HG02973 (cell line): ENCODE data around the gene NR1D1.

Experiments
- ATAC-seq: cut with Tn5 transposase; IDR thresholded peaks from one replicate; pipeline ENCODE4 v1.9.1; 2021; ENCODE audit warnings: moderate library complexity; ENCODE audit not compliant: unreplicated experiment

NR1D1 gene

GRCh38 chr17:40111221-40112128 is 11.1 kb upstream of the NR1D1 start:
- peak; percentile 39 for ATAC-seq

GRCh38 chr17:40110026-40110845 is 9.8 kb upstream of the NR1D1 start:
- ATAC-seq: no peak

DNA sequence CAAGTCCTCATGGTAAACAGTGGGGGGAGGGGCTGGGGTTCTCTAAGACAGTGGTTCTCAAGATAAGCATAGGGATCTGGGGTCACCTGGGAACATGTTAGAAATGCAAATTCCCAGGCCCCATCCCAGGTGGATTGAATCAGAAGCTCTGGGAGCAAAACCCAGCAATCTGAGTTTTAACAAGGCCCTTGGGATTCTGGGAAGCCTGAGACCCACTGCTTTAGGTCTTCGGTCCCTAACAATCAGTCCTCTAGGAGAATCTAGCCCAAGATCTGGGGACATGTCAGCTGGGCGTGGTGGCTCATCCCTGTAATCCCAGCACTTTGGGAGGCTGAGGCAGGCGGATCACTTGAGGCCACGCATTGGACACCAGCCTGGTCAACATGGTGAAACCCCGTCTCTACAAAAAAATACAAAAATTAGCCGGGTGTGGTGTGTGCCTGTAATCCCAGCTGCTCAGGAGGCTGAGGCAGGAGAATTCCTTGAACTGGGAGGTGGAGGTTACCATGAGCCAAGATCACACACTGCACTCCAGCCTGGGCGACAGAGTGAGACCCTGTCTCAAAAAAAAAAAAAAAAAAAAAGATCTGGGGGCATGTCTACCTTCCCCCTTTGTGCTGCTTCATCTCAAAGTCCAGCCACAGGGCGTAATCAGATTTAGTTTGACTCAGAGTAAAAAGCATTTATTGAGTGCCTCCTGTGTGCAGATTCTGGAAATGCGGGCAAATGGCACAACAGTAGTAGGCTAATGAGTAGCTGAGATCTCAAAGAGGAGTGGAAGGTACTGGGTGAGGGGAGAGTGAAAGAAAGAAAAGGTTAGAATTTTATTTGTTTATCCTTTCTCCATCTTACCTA is 8.8 kb upstream of the NR1D1 start:
- no peak for ATAC-seq

DNA sequence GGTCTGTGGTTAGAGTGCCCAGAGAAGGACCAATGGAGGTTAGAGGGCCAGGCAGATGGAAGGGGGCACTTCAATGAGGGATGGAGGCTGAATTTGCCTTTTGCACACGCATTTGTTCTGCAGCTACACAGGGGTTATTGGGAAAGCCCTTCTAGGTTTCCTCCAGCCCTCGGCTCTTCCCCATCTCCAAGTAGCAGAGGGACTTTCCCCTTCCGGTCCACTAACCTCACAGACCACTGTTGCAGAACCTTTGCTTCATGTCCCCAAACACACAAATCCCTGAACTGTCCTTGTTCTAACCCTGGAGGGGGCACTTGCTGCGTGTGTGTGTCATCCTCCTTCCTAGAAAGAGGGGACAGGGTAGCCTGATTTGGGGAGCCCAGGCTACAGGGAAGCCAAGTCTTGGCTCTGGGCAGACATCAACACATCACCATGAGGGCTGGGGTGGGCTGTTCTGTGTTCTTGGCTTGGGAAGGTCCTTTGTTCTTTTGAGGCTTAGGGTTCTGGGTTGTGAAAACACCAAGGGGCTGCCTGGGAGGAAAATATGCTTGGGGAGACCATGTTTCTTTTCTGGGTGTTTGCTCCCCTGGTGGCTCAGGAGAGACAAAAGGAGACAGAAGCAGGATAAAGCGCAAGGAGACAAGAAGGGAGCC is 7.3 kb upstream of the NR1D1 start:
- no peak for ATAC-seq

GRCh38 chr17:40106760-40107521 is 6.6 kb upstream of the NR1D1 start:
- ATAC-seq: no peak

DNA sequence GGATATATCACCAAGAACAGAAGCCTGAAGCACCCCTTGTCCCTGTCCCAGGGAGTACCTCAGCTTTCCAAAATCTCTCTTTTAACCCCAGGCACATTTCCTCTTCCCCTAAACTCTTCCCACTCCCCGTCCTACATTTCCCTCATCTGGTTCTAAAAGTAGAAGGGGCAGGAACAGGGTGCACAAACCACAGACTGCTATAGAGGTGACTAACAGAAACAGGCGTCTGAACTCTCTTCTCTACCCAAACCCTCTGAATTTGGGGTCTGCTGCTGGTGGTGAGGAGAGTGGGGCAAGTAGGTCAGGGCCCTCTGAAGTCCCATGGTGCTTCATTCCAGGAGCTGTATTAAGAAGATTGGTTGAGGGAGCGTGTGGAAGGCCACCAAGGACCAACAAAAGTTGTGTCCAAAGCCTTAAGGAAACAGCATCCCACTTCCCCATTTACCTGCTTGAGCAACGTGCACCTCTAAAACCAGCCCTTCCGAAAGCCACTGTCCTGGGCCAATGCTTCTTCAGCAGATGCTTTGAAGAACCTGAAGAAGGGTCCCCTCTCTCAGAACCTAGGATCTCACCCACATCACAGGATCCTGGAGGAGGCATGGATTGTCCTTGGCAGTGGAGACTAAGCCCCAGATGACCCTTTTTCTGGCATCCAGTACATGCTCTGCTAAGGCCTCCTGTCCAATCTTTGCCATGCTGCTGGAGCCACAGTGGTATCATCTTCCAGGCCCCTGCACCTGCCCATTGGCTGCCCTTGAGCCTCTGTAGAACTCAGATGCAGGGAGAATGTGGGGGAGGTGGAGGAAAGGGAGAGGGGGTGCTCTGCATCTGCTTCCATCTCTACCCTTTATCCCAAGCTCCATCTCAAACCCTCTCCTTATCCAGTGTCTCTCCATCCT is 5.7 kb upstream of the NR1D1 start:
- no peak for ATAC-seq

GRCh38 chr17:40104594-40105486 is 4.5 kb upstream of the NR1D1 start:
- no peak for ATAC-seq

DNA sequence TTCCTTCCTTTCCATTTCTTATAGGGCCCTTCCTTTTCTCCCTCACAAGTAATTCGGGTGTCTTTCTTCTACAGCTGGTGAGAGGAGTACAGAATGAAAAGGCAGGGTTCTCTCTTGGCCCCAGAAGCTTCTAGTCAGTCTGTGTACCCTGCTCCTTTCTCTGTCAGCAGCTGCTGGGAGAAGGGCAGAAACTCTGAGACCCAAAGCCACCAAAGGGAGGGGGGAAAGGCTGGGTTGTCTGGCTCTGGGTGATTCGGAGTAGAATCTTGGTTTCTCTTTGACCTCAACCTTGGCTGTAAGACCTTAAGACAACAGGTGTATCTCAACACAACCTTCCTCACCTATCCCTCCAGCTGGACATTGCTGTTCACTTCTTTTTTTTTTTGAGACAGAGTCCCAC is 3.3 kb upstream of the NR1D1 start:
- no peak for ATAC-seq

GRCh38 chr17:40103071-40103661 is 2.8 kb upstream of the NR1D1 start:
- ATAC-seq: no peak

DNA sequence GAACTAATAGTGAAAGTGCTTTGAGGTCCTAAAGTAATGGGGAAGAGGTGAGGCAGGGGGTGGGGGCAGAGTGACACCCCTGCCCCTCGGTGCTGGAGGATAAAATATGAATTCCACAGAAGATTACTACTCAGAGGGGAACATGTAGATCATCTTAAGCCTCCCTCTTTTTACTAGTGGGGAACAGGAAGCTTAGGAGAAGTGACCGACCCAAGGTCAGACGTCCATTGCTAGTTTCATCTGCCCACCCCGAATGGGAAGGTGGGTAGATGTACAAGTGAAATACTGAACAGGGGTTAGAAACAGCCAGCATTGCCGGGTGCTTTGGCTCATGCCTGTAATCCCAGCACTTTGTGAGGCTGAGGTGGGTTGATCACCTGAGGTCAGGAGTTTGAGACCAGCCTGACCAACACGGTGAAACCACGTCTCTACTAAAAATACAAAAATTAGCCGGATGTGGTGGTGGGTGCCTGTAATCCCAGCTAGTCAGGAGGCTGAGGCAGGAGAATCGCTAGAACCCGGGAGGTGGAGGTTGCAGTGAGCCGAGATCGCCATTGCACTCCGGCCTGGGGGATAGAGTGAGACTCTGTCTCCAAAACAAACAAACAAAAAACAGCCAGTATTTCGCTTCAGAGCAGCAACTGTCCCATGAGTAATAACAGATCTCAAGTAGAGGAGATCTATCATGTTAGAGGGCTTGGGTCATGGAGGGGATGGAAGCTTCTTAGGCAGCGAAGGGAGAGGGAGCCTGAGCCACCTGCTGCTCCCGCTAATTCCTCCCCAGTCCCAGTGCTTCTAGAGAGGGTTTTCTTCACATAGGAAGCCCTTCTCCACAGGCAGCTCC is 1.2 kb upstream of the NR1D1 start:
- ATAC-seq: no peak

DNA sequence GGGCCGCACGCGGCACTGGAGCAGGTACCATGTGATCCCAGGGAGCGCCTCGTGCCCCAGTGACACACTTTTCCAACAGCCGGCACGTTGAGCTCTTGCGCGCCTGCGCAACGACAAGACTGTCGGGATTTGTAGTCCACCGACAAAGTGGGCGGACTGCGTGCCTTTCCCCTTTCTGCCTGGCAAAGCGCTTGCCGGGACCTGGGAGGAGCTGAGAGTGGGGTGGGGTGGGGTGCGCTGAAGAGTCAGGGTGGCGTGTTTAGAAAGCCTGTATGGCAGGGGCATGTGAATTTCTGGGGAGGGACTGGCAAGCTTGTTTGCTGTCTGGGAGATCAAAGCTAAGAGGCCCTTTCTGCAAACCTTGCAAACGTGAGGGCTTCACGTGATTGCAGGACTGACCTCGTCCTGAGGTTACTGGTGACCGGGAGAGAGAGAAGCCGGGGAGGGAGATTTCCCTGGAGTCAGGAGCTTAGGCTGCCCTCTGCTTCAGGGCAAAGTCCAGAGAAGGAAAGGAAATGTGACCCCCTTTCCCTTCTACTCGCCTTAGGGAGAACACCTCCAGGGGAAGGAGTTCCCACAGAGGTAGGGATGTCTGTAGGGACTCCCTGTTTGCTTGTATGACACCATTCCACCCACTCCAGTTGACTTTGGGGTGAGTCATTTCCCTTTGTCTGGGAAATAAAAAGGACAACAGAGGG is 429 bp upstream of the NR1D1 start:
- no peak for ATAC-seq

DNA sequence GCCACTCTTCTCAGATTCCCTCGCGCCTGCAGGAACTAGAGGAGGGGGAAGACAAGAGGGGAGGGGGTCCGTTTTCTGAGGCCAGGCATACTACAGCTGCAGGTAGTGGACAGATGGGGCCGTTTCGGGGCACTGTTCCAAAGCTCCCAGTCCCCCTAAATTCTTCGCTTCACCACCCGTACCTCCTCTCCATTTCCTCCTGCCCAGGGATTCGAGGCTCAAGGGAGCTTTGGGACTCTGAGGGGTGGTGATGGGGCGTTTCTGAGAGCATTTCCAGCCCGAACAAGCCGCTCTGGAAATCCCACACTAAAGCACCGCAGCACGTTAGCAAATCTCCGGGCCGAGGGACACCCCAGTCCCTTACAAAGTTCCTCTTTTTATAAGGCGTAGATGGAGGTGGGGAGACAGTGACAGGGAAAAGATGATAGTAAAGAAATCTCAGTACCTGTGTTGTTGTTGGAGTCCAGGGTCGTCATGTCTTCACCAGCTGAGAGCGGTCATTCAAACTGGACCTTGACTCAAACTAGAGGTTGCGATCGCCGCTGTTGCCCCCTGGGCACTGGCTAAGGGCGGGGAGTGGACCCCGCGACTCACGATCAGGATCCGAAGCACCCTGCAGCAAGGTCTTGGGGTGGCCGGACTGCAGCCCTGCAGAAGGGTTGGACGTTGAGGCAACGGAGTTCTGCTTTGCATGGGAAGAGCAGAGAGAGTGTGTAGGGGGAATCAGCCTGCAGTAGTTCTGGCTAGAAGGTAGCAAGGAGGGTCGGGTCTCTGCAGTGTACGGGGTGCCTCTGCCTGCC is 570 bp downstream of the NR1D1 start:
- ATAC-seq: no peak

GRCh38 chr17:40098846-40099618 is 1.4 kb downstream of the NR1D1 start:
- ATAC-seq: peak; percentile 60
